Astrocyte (in vitro differentiated cells and primary cell): ENCODE results near the gene PLPPR4. TPM values are rescaled to one million over a fixed set of nuclear protein-coding genes. Genes with fewer than 3 reads are reported as not detected.

ENCODE experiments used
- DNase-seq: peaks from one replicate; pipeline ENCODE4 v3.0.0-alpha.2; 2010; ENCODE audit warnings: low read depth
- FAIRE-seq: peaks from 2 replicates; lab custom pipeline; 2011; peaks lifted over from hg19 to GRCh38; lab: Jason Lieb, UNC
- H2AFZ ChIP-seq: 2 replicates; pipeline ENCODE4 v1.6.0; 2012; ENCODE audit warnings: low read depth, low read length, inconsistent platforms
- H3K27ac ChIP-seq: 2 replicates; pipeline ENCODE4 v1.5.1; 2011; ENCODE audit warnings: low read depth, low read length, inconsistent platforms
- H3K27me3 ChIP-seq: 2 replicates; pipeline ENCODE4 v1.6.0; 2011; ENCODE audit warnings: low read length, inconsistent platforms; ENCODE audit not compliant: insufficient read depth
- H3K36me3 ChIP-seq: 2 replicates; pipeline ENCODE4 v1.5.1; 2011; ENCODE audit warnings: low read length, inconsistent platforms; ENCODE audit not compliant: insufficient read depth
- H3K4me1 ChIP-seq: 2 replicates; pipeline ENCODE4 v1.5.1; 2011; ENCODE audit warnings: low read length, inconsistent platforms; ENCODE audit not compliant: insufficient read depth
- H3K4me2 ChIP-seq: 2 replicates; pipeline ENCODE4 v1.6.0; 2012; ENCODE audit warnings: low read length, inconsistent platforms
- H3K4me3 ChIP-seq: 2 replicates; pipeline ENCODE4 v1.5.1; 2011; ENCODE audit warnings: low read depth, mild to moderate bottlenecking, low read length, inconsistent platforms; ENCODE audit not compliant: insufficient read depth
- H3K79me2 ChIP-seq: 2 replicates; pipeline ENCODE4 v1.6.0; 2012; ENCODE audit warnings: mild to moderate bottlenecking, low read length, inconsistent platforms; ENCODE audit not compliant: insufficient read depth
- H3K9ac ChIP-seq: 2 replicates; pipeline ENCODE4 v1.6.0; 2012; ENCODE audit warnings: mild to moderate bottlenecking, low read length, inconsistent platforms
- H3K9me3 ChIP-seq: 2 replicates; pipeline ENCODE4 v1.5.1; 2012; ENCODE audit warnings: low read depth, mild to moderate bottlenecking, low read length, inconsistent platforms; ENCODE audit not compliant: insufficient read depth
- H4K20me1 ChIP-seq: 2 replicates; pipeline ENCODE4 v1.6.0; 2012; ENCODE audit warnings: low read length, inconsistent platforms; ENCODE audit not compliant: insufficient read depth
- H3K27ac Mint-ChIP-seq: one replicate; pipeline ENCODE4 v1.8.0; 2021; ENCODE audit warnings: mild to moderate bottlenecking, mixed read lengths; ENCODE audit not compliant: unreplicated experiment
- H3K27me3 Mint-ChIP-seq: one replicate; pipeline ENCODE4 v1.8.0; 2021; ENCODE audit warnings: low read depth, mixed read lengths; ENCODE audit not compliant: unreplicated experiment
- H3K36me3 Mint-ChIP-seq: one replicate; pipeline ENCODE4 v1.8.0; 2021; ENCODE audit warnings: low read depth, mixed read lengths; ENCODE audit not compliant: unreplicated experiment
- H3K4me1 Mint-ChIP-seq: one replicate; pipeline ENCODE4 v1.8.0; 2021; ENCODE audit warnings: low read depth, mixed read lengths; ENCODE audit not compliant: unreplicated experiment
- H3K4me3 Mint-ChIP-seq: one replicate; pipeline ENCODE4 v1.8.0; 2021; ENCODE audit warnings: mild to moderate bottlenecking, moderate library complexity, mixed read lengths; ENCODE audit not compliant: unreplicated experiment
- H3K9me3 Mint-ChIP-seq: one replicate; pipeline ENCODE4 v1.8.0; 2021; ENCODE audit warnings: mild to moderate bottlenecking, mixed read lengths; ENCODE audit not compliant: unreplicated experiment
- EZH2 ChIP-seq: IDR thresholded peaks from 2 replicates; pipeline ENCODE4 v1.6.1; 2012; ENCODE audit warnings: mild to moderate bottlenecking, low read length, inconsistent platforms; ENCODE audit not compliant: insufficient read depth
- total RNA-seq: library from RNA; stranded (reverse); gene quantifications from 2 replicates; pipeline ENCODE4 v1.2.1, GENCODE V29; 2021
- TF ChIP-seq, protein P1 (sequence below): IDR thresholded peaks from 2 replicates; pipeline ENCODE4 v1.5.1; 2011; ENCODE audit warnings: low read depth, mild to moderate bottlenecking, inconsistent platforms, low read length, moderate library complexity; ENCODE audit not compliant: insufficient read depth

Gene PLPPR4
- total RNA-seq, 1 donor from 2014 or later = 0.07 TPM

GRCh38 chr1:99297923-99298322 lies 33.6 kb downstream of the PLPPR4 start:
- no peaks in the 10 kb centered on the region for H3K36me3 ChIP-seq
- H3K79me2 ChIP-seq = no peaks in the 10 kb centered on the region
- Mint-ChIP-seq H3K9me3 (no peaks in the 10 kb centered on the region), H3K4me1 (peaks cover 6% of the 10 kb centered on the region), H3K27ac (no peak overlapping the region), H3K36me3 (no peaks in the 10 kb centered on the region), H3K27me3 (no peaks in the 10 kb centered on the region), H3K4me3 (no peak overlapping the region)
- H2AFZ ChIP-seq = no peak overlapping the region
- H3K4me3 ChIP-seq = no peak overlapping the region
- no peak overlapping the region for H3K9ac ChIP-seq
- H3K4me1 ChIP-seq = no peaks in the 10 kb centered on the region
- no peak overlapping the region for H3K4me2 ChIP-seq
- DNase-seq = peak; percentile 8
- H3K27ac ChIP-seq = no peak overlapping the region
- FAIRE-seq = no peak
- TF ChIP-seq, protein P1, sequence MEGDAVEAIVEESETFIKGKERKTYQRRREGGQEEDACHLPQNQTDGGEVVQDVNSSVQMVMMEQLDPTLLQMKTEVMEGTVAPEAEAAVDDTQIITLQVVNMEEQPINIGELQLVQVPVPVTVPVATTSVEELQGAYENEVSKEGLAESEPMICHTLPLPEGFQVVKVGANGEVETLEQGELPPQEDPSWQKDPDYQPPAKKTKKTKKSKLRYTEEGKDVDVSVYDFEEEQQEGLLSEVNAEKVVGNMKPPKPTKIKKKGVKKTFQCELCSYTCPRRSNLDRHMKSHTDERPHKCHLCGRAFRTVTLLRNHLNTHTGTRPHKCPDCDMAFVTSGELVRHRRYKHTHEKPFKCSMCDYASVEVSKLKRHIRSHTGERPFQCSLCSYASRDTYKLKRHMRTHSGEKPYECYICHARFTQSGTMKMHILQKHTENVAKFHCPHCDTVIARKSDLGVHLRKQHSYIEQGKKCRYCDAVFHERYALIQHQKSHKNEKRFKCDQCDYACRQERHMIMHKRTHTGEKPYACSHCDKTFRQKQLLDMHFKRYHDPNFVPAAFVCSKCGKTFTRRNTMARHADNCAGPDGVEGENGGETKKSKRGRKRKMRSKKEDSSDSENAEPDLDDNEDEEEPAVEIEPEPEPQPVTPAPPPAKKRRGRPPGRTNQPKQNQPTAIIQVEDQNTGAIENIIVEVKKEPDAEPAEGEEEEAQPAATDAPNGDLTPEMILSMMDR = no peak
- TF ChIP-seq EZH2 = no peak
- no peaks in the 10 kb centered on the region for H3K9me3 ChIP-seq
- H3K27me3 ChIP-seq = no peaks in the 10 kb centered on the region
- no peaks in the 10 kb centered on the region for H4K20me1 ChIP-seq

- H3K79me2 ChIP-seq = no peaks in the 10 kb centered on the region
- no peak overlapping the region for H3K4me3 Mint-ChIP-seq
- H3K4me2 ChIP-seq = no peak overlapping the region
- peaks cover 11% of the 10 kb centered on the region for H3K4me1 Mint-ChIP-seq
- no peaks in the 10 kb centered on the region for H4K20me1 ChIP-seq
- H2AFZ ChIP-seq = no peak overlapping the region
- H3K27me3 Mint-ChIP-seq = no peaks in the 10 kb centered on the region
- no peak overlapping the region for H3K9ac ChIP-seq
- no peak overlapping the region for H3K27ac ChIP-seq
- FAIRE-seq = no peak
- no peaks in the 10 kb centered on the region for H3K36me3 Mint-ChIP-seq
- peaks cover 3% of the 10 kb centered on the region for H3K9me3 Mint-ChIP-seq
- no peak overlapping the region for H3K27ac Mint-ChIP-seq
- H3K36me3 ChIP-seq = no peaks in the 10 kb centered on the region
- H3K4me3 ChIP-seq = no peak overlapping the region
- peaks cover 2% of the 10 kb centered on the region for H3K9me3 ChIP-seq
- DNase-seq = no peak
- no peaks in the 10 kb centered on the region for H3K27me3 ChIP-seq
- H3K4me1 ChIP-seq = no peaks in the 10 kb centered on the region
- TF ChIP-seq, protein P1 = no peak
- TF ChIP-seq EZH2 = no peak
Observed at GRCh38 chr1:99304725-99305282, 40.5 kb downstream of the PLPPR4 start.

DNA sequence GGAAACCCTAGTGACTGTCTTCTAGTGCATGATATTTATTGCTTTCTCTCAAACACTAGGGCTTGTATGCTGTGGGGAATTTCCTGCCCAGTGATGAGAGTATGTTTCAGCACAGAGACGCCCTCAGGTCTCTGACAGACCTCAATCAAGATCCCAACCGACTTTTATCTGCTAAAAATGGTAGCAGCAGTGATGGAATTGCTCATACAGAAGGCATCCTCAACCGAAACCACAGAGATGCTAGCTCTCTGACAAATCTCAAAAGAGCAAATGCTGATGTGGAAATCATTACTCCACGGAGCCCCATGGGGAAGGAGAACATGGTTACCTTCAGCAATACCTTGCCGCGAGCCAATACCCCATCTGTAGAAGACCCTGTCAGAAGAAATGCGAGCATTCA lies 41.3 kb downstream of the PLPPR4 start:
- peaks cover 3% of the 10 kb centered on the region for H3K9me3 Mint-ChIP-seq
- H3K9me3 ChIP-seq = peaks cover 2% of the 10 kb centered on the region
- no peaks in the 10 kb centered on the region for H3K27me3 Mint-ChIP-seq
- no peak for TF ChIP-seq EZH2
- TF ChIP-seq, protein P1 = no peak
- no peaks in the 10 kb centered on the region for H3K4me1 ChIP-seq
- H3K79me2 ChIP-seq = no peaks in the 10 kb centered on the region
- no peaks in the 10 kb centered on the region for H4K20me1 ChIP-seq
- H2AFZ ChIP-seq = no peak overlapping the region
- H3K36me3 Mint-ChIP-seq = no peaks in the 10 kb centered on the region
- H3K4me3 Mint-ChIP-seq = no peak overlapping the region
- H3K36me3 ChIP-seq = no peaks in the 10 kb centered on the region
- FAIRE-seq = no peak
- DNase-seq = peak; percentile 10
- H3K4me2 ChIP-seq = no peak overlapping the region
- H3K27ac ChIP-seq = no peak overlapping the region
- no peaks in the 10 kb centered on the region for H3K27me3 ChIP-seq
- no peak overlapping the region for H3K9ac ChIP-seq
- no peak overlapping the region for H3K4me3 ChIP-seq
- H3K4me1 Mint-ChIP-seq = peaks cover 11% of the 10 kb centered on the region
- H3K27ac Mint-ChIP-seq = peak overlapping the region; percentile 83
